HG03571 (cell line): ENCODE results near the gene MITF.
"Not testable (repeated sequence)": the region's sequence is repeated elsewhere in the genome, so short reads cannot be mapped to it uniquely, and the experiment has no call there.

Experiments used
- ATAC-seq: cut with Tn5 transposase; IDR thresholded peaks from one replicate; pipeline ENCODE4 v1.9.1; 2021; ENCODE audit not compliant: unreplicated experiment

Gene MITF

GRCh38 chr3:69901802-69902201 lies 162.5 kb downstream of the MITF start:
- no peak for ATAC-seq

GRCh38 chr3:69902386-69902785 lies 163.1 kb downstream of the MITF start:
- ATAC-seq, result no peak

GRCh38 chr3:69906351-69906966 lies 167.2 kb downstream of the MITF start:
- no peak for ATAC-seq

GRCh38 chr3:69907554-69907953 lies 168.3 kb downstream of the MITF start:
- ATAC-seq, result no peak

GRCh38 chr3:69909859-69910258 lies 170.6 kb downstream of the MITF start:
- not testable (repeated sequence) for ATAC-seq

- ATAC-seq, result no peak
These were observed 174.2 kb downstream of the MITF start for GRCh38 chr3:69913422-69913821.

GRCh38 chr3:69914395-69914794 lies 175.1 kb downstream of the MITF start:
- ATAC-seq, result no peak

- no peak for ATAC-seq
These were observed 176.5 kb downstream of the MITF start for GRCh38 chr3:69915726-69916125.

- ATAC-seq, result not testable (repeated sequence)
These were observed 180.7 kb downstream of the MITF start for GRCh38 chr3:69920009-69920408.

- ATAC-seq, result no peak
These were observed 182.4 kb downstream of the MITF start for GRCh38 chr3:69921651-69922050.

- ATAC-seq, result no peak
These were observed 183.3 kb downstream of the MITF start for GRCh38 chr3:69922521-69923000.

GRCh38 chr3:69925506-69925905 lies 186.2 kb downstream of the MITF start:
- no peak for ATAC-seq

- ATAC-seq, result no peak
These were observed 187.1 kb downstream of the MITF start for GRCh38 chr3:69926385-69926784.

- ATAC-seq, result no peak
These were observed 188.3 kb downstream of the MITF start for GRCh38 chr3:69927571-69927970.

GRCh38 chr3:69929019-69929418 lies 189.8 kb downstream of the MITF start:
- no peak for ATAC-seq

GRCh38 chr3:69930564-69930963 lies 191.3 kb downstream of the MITF start:
- ATAC-seq, result no peak

GRCh38 chr3:69932087-69932486 lies 192.8 kb downstream of the MITF start:
- no peak for ATAC-seq

GRCh38 chr3:69932501-69932900 lies 193.2 kb downstream of the MITF start:
- no peak for ATAC-seq

GRCh38 chr3:69934398-69934797 lies 195.1 kb downstream of the MITF start:
- no peak for ATAC-seq

GRCh38 chr3:69936266-69936665 lies 197.0 kb downstream of the MITF start:
- ATAC-seq, result no peak

GRCh38 chr3:69938061-69938460 lies 198.8 kb downstream of the MITF start:
- ATAC-seq, result no peak

GRCh38 chr3:69938931-69939330 lies 199.7 kb downstream of the MITF start:
- no peak for ATAC-seq

GRCh38 chr3:69941037-69941436 lies 201.8 kb downstream of the MITF start:
- ATAC-seq, result no peak
